ENCODE results near the gene ATE1.

GRCh38 chr10:121696854-121697253 lies 231.0 kb downstream of the ATE1 start:
- peak; percentile 54 for TF ChIP-seq CTCF (IDR thresholded peaks at IDR 0.05; ENCODE audit: low read depth, low read length)
- no peak for TF ChIP-seq EZH2phosphoT487 (IDR thresholded peaks at IDR 0.05; ENCODE audit: low read depth)
